HG03135 (cell line): ENCODE results near the gene TLR5.
"Not testable (repeated sequence)": the region's sequence is repeated elsewhere in the genome, so short reads cannot be mapped to it uniquely, and the experiment has no call there.

ENCODE experiments used
- ATAC-seq: cut with Tn5 transposase; IDR thresholded peaks from one replicate; pipeline ENCODE4 v1.9.1; 2021; ENCODE audit warnings: mild to moderate bottlenecking, moderate library complexity; ENCODE audit not compliant: unreplicated experiment

Gene TLR5, protein sequence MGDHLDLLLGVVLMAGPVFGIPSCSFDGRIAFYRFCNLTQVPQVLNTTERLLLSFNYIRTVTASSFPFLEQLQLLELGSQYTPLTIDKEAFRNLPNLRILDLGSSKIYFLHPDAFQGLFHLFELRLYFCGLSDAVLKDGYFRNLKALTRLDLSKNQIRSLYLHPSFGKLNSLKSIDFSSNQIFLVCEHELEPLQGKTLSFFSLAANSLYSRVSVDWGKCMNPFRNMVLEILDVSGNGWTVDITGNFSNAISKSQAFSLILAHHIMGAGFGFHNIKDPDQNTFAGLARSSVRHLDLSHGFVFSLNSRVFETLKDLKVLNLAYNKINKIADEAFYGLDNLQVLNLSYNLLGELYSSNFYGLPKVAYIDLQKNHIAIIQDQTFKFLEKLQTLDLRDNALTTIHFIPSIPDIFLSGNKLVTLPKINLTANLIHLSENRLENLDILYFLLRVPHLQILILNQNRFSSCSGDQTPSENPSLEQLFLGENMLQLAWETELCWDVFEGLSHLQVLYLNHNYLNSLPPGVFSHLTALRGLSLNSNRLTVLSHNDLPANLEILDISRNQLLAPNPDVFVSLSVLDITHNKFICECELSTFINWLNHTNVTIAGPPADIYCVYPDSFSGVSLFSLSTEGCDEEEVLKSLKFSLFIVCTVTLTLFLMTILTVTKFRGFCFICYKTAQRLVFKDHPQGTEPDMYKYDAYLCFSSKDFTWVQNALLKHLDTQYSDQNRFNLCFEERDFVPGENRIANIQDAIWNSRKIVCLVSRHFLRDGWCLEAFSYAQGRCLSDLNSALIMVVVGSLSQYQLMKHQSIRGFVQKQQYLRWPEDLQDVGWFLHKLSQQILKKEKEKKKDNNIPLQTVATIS

DNA sequence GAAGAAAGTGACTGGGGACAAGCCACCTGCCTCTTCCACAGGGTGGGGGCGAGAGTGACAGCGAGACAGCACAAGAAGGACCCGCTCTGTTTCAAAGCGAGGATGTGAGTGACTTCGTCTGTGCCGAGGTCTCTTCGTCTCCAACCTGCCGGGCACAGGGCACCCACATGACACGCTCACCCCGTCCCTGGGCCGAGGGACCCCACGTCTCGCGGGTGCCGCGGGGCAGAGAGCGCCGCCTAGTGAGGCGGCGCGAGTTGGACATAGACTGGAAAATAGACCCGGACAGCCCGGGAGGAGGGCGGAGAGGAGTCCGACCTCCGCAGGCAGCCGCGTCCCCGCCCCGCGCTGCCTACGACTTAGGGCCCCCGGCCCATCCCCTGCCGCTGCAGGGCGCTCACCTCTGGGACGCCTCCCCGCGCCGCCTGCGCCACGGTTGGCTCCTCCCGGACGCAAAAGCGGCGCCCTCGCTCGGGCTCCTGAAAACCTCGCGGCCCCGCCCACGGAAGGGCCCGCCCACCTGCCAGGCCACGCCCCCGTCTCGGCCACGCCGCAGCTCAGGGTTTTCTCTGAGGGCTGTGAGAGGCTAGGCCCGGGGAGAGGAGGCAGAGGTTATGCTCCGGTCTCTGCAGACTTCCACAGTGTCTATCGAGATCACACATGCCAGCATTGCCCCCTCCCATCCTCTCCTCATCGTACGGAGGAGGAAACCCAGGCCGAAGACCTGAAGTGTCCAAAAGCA lies at the start of gene TLR5:
Gene TLR5 (minus strand): TSS at position 454 of the 742 bp plus-strand sequence. CDS start 30,217 bp downstream, outside the sequence.
- ATAC-seq, result peak; percentile 86

DNA sequence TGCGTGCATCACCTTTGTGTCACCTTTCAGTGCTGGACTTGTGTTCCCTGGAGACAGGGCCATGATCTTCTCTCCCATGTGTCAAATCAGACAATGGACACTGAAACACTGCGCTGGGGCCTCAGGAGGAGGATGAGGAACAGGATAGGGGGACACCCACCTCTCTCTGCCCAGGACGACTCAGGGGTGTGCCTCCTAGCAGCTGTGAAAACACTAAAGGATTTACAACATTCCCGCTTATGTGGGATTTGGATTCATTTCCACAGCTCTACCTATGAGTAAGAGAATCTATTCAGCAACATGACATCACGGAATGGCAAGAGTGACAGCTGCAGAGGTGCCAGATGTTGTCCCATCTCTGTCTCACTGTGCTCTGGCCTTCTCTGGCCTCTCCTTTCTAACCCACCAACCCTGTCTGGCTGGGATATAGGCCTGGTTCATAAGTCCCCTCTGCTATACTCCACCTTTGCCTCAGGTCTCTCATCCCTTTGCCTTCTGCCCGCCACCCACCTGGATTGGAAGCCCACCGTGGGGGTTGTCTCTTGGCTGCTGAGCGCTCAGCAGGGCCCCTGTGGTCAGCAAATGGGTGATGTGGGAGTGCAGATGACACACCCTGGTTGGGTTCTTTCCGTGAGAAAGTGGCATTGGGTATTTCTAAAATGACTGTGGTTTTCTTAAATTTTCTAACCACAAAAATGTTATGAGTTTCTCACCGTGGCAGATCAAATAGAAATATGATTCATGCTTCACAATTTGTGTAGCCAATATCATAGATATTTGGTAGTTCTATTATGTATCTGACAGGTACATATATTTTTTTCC lies 47.1 kb upstream of the TLR5 start:
- ATAC-seq, result no peak

DNA sequence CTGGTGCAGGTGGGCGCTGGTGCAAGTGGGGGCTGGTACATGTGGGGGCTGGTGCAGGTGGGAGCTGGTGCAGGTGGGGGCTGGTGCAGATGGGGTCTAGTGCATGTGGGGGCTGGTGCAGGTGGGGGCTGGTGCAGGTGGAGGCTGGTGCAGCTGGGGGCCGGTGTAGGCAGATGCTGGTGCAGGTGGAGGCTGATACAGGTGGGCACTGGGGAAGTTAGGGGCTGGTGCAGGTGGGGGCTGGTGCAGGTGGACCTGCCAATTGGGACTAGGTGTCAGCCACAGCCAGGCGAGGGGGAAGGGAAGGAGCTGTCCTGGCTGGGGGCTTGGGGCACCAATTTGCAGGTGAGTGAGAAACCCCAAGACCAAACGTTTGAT lies 46.5 kb upstream of the TLR5 start:
- no peak for ATAC-seq

DNA sequence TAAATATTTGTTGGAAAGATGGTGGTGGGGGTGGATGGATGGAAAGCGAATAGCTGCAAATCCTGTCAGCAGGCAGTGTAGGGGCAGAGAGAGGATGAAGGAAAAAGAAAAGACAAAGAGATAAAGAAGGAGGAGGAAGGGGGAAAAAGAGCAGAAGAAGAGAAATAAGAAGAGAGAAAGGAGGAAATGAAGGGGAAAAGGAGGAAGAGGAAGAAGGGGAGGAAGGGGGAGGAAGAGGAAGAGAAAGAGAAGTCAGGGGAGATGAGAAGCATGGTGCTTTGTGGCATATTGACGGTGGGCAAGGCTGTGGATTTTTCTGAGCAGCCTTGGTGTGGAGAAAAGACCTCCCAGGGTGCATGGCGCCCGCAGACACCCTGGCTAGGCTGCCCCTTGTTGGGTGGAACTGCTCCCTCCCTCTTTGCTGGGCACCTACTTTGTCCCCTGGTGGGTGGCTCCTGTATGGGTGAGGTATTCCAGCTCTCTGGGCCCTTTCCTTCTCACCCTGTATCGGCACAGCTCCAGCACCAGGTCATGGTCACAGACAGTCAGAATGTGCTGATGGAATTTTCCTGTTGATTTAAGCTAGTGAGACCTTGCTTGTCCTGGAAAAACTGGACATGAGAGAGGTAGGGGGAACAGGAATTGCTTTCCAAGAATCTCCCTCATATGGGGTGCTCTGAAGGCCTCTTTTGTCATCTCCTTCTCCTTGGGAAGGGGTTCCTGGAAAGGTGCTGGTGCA lies 45.7 kb upstream of the TLR5 start:
- no peak for ATAC-seq

DNA sequence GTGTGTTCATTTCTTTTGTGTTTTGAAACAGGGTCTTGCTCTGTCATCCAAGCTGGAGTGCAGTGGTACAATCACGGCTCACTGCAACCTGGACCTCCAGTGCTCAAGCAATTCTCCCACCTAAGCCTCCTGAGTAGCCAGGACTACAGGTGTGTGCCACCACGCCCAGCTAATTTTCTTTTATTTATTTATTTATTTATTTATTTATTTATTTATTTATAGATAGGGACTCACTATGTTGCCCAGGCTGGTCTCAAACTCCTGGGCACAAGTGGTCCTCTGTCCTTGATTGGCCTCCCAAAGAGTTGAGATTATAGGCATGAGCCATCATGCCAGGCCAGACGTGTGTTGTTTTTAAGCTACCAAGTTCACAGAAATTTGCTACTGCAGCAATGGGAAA lies 43.8 kb upstream of the TLR5 start:
- ATAC-seq, result no peak

DNA sequence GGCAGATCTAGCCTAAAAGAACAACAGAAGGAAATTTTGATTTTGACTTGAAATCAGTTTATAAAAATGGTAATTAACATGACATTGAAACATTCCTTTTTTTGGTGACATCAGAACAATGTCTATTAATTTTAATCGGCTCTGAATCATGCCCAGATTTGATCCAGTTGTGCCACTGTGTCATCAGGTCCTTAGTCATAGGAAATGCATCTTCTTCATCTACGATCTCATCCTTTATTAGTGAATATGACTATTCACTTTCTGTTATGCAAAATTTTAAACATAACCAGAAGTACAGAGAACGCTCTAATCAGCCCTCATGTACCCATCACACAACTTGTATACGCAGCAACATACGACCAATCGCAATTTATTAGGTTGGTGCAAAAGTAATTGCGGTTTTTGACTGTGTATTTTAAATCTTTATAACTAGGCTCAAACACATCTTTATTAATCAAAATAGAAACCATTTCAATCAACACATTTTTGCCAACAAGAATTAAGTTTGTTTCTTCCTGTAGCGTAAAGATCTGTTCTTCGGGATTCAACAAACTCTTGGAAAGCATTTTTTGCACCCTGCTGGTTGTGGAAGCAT lies 40.3 kb upstream of the TLR5 start:
- no peak for ATAC-seq

DNA sequence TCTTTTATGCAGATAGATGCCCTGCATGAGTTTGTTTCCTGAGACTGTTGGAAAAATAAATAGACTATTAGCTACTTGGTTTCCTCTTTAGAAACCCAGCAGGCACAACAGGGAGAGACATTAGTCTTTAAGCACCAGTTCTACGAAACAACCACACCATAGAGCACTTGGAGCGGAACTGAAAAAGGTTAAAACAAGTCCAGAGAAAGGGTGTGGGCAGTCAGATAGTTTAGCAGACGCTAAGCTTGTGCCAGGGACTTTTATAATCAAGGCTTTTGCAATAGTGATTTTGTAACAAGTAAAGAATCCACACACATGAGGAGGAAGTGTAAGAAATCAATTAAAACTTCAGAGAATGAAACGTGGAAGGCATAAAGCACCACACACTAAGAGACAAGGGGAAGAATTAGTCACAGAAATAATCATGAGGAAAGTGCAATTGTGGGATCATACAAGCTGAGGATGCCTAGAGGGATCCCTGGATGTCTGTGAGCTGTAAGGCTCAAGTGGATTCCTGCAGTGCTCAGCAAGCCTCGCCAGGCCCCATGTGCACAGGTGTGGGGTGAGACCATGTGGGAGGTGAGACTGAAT lies 37.8 kb upstream of the TLR5 start:
- ATAC-seq, result no peak

DNA sequence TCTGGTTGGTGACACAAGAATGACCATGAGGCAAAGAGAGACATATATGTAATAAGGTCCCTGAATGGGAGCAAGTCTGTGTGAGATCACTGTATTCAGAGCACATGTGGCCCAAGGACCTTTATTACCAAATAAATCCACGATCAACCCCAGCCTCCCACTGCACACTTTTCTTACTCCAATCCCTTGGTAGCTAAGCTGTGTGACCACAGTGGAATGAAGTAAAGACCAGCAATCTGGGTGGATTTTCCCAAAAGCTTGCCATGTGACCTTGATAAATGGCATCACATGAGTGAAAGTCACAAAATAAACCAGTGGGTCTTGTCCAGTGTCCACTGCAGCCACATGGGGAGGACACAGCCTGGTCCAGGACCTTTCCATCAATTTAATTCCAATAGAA lies 36.7 kb upstream of the TLR5 start:
- no peak for ATAC-seq

DNA sequence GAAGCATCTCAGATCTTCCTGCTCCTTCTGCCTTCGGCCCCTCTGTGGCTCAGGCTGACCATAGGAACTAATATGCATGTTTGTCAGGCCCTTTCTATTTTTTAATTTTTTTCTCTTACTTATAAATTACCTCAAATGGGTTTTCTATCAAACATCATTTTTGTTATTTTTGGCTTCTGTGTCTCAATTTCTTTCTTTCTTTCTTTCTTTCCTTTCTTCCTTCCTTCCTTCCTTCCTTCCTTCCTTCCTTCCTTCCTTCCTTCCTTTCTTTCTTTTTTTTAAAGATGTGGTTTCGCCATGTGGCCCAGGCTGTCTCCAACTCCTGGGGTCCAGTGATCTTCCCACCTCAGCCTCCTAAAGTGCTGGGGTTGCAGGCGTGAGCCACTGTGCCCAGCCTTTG lies 36.2 kb upstream of the TLR5 start:
- no peak for ATAC-seq

DNA sequence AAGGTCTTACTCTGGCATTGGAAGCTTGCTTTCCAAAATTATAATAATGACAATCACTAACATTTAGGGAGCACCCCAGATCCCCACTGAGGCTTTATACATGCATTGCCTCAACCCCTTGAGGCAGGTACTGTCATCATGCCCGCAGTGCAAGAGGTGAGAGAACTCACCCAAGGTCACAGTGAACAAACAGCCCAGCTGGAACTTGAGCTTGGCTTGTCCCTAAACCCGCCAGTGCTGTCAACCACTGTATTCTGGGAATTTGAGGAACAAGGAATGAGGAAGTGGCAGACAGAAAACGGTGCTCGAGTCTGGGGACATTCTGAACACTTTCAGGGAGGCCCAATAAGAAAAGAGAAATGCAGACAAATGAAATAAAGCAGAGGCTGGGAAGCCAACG lies 34.6 kb upstream of the TLR5 start:
- ATAC-seq, result no peak

DNA sequence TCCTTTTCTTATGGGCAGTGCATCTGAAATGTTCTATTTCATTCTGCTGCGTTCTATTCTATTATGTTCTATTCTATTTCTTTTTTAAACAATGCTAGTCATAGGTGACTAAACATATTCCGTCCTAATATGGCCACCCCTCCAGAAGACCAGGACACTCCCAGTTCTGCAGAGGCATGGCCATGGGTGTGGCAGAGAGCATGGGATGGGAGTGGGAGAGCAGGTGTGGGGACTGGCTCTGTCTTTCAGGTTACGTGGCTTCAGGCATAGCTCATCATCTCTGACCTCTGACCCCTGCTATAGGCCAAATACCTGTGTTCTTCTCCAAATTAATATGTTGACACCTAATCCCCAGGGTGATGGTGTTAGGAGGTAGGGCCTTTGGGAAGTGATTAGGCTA lies 33.4 kb upstream of the TLR5 start:
- ATAC-seq, result no peak

DNA sequence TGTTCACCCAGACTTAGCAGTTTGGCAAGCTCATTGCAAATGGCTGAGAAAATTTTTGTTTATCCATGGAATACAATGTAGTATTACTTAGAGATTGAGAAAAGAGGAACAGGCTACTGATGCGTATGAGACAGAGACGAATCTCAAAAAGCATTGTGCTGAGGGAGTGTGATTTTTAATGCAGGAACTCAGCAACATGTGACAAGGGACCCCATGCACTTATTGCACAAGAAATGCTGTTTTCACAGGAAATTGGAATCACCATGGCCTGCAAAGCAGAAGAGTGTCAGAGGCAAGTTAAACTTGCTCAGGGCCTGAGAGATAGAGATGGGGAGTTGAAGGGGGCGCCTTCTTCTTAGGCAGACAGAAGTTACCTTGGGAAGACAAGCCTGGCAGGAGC lies 32.6 kb upstream of the TLR5 start:
- ATAC-seq, result no peak

DNA sequence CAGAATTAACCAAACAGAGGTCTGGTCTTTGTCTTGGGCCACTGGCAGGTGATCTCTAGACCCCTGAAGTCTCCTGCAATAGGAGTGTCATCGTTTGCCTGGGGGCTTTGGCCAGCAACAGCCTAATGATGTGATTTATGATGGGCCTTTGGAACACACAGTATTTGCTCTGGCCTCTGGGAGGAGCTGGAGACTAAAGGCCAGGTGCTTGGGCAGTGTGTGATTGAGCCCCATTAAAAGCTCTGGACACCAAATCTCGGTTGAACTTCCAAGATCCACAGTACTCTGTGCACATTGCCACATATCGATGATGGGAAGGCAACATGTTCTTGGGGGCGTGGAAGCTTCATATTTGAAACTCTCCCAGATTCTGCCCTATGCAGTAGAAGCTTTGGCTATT lies 32.0 kb upstream of the TLR5 start:
- no peak for ATAC-seq

DNA sequence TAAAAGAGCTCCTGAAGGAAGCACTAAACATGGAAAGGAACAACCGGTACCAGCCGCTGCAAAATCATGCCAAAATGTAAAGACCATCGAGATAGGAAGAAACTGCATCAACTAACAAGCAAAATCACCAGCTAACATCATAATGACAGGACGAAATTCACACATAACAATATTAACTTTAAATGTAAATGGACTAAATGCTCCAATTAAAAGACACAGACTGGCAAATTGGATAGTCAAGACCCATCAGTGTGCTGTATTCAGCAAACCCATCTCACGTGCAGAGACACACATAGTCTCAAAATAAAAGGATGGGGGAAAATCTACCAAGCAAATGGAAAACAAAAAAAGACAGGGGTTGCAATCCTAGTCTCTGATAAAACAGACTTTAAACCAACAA lies 26.4 kb upstream of the TLR5 start:
- not testable (repeated sequence) for ATAC-seq

DNA sequence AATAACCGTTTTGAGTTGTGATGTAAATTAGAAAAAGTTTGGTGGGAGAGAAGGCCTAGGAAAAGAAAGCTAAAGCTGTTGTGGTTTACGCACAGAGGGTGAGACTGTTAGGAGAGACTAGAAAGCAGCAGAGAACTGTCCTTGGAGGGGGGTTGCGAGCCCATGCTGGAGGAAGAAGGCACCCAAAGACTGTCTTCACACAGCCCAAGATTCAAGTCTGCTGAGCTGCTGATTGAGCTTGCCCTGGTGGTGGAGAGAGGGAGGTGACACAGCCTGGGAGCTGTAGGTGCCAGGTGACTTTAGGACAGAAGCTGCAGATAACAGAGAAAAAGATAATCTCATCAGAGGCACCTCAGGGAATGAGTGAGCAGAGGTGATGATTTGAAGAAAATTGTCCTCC lies 18.3 kb upstream of the TLR5 start:
- no peak for ATAC-seq

DNA sequence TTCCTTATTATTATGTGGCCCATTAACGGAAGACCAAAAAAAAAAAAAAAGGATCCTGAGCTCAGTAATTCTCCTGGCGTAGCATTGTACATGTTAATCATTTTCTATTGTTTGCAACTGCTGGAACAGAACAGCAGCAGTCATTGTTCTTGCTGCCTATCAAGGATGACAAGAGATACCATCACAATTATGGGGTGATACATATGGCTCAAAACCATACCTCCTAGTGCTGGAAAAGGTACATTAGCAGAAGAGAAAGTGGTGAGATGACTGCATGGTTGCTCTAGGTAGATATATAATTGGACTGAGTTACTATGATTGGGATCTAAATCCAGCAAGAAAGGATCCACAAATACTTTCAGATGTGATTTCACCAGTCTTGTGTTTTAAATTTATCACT lies 13.3 kb upstream of the TLR5 start:
- no peak for ATAC-seq

DNA sequence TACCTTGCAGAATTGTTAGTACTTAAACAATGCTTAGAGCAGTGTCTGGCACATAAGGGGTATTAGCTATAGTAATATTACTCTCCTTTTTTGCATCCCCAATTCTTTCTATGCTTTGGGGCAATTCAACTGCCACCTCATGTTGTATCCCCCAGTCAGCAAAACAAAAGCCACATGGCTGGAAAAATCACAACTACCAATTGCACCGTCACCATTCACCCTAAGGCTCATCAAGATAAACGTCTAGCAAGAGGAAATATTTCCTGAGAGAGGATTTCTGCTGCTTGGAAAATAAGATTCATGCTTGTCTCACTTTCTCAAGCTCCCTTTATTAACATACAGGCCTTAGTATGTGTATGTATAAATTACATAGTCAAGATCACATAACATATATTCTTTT lies 12.1 kb upstream of the TLR5 start:
- no peak for ATAC-seq

DNA sequence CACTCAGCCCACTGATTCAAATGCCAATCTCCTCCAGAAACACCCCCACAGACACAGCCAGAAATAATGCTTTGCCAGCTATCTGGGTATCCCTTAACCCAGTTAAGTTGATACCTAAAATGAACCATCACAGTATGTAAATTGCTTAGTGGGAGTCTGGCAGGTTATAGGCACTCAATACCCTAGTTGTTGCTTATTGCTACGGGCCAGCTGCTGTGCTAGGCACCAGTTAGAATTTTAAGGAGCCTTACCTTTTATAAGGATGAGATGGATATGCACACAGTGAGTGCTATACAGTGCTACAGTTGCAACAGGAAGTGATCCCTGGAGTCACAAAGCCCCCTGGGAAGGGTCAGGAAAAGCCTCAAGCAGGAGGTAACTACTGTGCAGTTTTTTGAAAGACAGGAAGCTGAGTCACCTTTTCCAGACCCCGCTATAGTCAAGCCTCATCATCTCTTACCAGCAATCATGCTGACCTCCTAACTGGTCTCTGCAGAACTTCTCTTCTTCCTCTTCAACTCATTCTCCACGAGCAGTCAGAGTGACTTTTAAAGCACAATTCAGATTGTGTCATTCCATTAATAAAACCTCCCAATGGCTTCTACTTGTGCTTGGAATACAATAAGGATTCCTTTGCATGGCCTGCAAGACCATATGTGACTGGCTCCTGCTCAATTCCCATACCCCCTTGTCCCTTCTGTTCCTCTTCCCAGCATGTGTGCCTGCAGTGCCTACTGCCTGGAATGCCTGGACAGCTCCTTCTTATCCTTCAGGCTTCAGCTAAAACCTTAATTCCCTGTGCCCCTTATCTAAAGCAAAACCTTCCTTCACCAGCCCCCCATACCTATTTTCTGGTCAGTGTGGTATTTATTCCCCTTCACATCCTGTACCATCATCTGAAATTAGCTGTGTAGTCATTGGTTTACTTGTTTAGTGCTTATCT lies 10.4 kb upstream of the TLR5 start:
- no peak for ATAC-seq
